Endothelial cell (in vitro differentiated cells): Measurements from ENCODE around the gene ST3GAL5. TPM values are rescaled to one million over a fixed set of nuclear protein-coding genes. Genes with fewer than 3 reads are reported as not detected.

Source experiments
- DNase-seq: peaks from one replicate; pipeline ENCODE4 v3.0.0; 2021; ENCODE audit warnings: low spot score
- H3K27ac Mint-ChIP-seq: one replicate; pipeline ENCODE4 v1.8.0; 2021; ENCODE audit warnings: mixed read lengths, inconsistent platforms; ENCODE audit not compliant: unreplicated experiment
- H3K27me3 Mint-ChIP-seq: one replicate; pipeline ENCODE4 v1.8.0; 2021; ENCODE audit warnings: mild to moderate bottlenecking, moderate library complexity, mixed read lengths, inconsistent platforms; ENCODE audit not compliant: unreplicated experiment
- H3K36me3 Mint-ChIP-seq: one replicate; pipeline ENCODE4 v1.8.0; 2021; ENCODE audit warnings: mild to moderate bottlenecking, low read depth, mixed read lengths, inconsistent platforms; ENCODE audit not compliant: unreplicated experiment
- H3K4me1 Mint-ChIP-seq: one replicate; pipeline ENCODE4 v1.8.0; 2021; ENCODE audit warnings: mild to moderate bottlenecking, mixed read lengths, inconsistent platforms; ENCODE audit not compliant: unreplicated experiment
- H3K4me3 Mint-ChIP-seq: one replicate; pipeline ENCODE4 v1.8.0; 2021; ENCODE audit warnings: mild to moderate bottlenecking, mixed read lengths, inconsistent platforms; ENCODE audit not compliant: unreplicated experiment
- H3K9me3 Mint-ChIP-seq: one replicate; pipeline ENCODE4 v1.8.0; 2021; ENCODE audit warnings: mixed read lengths, inconsistent platforms; ENCODE audit not compliant: unreplicated experiment
- total RNA-seq: library from RNA; stranded (reverse); fragmentation: NEBNext Ultra II Directional; extraction: Animal tissue kit (Norgen Biotek cat#: 25700); gene quantifications from one replicate; pipeline ENCODE4 v1.2.1, GENCODE V29; 2021; ENCODE audit not compliant: unreplicated experiment
- TF ChIP-seq, protein P1 (sequence below): fragments of 200-600 bp; sonication (generic); IDR thresholded peaks from one replicate; pipeline ENCODE4 v1.5.0; 2021; ENCODE audit warnings: antibody characterized with exemption; ENCODE audit not compliant: unreplicated experiment

ST3GAL5 gene
- total RNA-seq, 1 donor from 2014 or later = 49.8 TPM

DNA sequence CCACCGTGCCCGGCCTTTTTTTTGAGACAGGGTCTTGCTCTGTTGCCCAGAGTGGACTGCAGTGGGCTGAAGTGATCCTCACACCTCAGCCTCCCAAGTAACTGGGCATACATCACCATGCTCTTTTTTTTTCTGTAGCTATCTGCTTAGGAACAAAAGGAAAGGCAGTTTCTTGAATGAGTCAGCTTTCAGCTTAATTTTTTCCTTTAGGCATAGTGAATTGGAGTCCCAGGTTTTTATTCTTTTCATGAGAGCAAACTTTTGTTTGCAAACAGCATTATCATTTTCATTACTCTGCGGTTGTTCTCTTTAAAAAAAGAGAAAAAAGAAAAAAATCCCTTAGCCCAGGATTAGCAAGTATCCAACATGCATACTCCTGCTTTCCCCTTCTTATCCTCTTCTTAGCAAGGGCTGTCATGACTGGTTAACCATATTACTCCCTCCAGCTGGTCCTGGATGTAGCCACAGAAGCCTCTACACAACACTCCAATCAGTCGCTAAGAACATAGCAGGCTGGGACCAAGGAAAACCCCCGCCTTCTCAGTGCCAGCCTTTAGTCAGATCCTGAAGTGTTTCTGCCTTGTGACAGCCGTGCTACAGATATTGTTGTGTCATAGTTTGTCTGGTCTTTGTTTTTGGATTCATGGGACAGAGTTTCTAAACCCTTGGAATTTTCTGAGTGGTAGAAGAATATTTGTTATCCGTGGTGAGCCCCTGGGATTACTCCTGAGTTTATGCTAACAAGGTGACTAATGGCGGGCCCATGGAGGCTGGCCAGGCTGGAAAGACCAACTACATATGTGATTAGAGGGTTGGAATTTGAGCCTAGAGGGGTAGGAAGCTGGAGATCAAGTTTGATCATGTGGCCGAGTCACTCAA is 23.3 kb upstream of the ST3GAL5 start:
- H3K4me3 Mint-ChIP-seq = no peak overlapping the region
- H3K27ac Mint-ChIP-seq = no peak overlapping the region
- TF ChIP-seq, protein P1, sequence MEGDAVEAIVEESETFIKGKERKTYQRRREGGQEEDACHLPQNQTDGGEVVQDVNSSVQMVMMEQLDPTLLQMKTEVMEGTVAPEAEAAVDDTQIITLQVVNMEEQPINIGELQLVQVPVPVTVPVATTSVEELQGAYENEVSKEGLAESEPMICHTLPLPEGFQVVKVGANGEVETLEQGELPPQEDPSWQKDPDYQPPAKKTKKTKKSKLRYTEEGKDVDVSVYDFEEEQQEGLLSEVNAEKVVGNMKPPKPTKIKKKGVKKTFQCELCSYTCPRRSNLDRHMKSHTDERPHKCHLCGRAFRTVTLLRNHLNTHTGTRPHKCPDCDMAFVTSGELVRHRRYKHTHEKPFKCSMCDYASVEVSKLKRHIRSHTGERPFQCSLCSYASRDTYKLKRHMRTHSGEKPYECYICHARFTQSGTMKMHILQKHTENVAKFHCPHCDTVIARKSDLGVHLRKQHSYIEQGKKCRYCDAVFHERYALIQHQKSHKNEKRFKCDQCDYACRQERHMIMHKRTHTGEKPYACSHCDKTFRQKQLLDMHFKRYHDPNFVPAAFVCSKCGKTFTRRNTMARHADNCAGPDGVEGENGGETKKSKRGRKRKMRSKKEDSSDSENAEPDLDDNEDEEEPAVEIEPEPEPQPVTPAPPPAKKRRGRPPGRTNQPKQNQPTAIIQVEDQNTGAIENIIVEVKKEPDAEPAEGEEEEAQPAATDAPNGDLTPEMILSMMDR = no peak
- H3K9me3 Mint-ChIP-seq = no peaks in the 10 kb centered on the region
- peaks cover 6% of the 10 kb centered on the region for H3K36me3 Mint-ChIP-seq
- DNase-seq = no peak
- no peaks in the 10 kb centered on the region for H3K4me1 Mint-ChIP-seq
- H3K27me3 Mint-ChIP-seq = no peaks in the 10 kb centered on the region

DNA sequence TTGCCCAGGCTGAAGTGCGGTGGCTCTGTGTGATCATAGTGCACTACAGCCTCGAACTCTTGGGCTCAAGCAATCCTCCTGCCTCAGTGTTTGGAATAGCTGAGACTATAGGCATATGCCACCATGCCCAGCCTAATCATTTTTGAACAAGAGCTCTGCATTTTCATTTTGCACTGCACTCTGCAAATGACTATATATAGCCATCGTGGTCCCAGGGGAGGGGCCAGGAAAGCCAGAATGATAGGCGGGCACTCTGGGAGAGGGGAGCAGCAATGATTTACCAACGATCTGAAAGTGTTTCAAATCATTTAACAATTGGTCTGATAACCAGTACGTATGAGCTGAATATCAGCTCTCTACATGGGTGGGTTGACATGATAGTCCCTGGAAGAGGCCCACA is 22.3 kb upstream of the ST3GAL5 start:
- no peak overlapping the region for H3K4me3 Mint-ChIP-seq
- no peaks in the 10 kb centered on the region for H3K4me1 Mint-ChIP-seq
- no peaks in the 10 kb centered on the region for H3K9me3 Mint-ChIP-seq
- H3K27ac Mint-ChIP-seq = no peak overlapping the region
- DNase-seq = no peak
- no peaks in the 10 kb centered on the region for H3K27me3 Mint-ChIP-seq
- peaks cover 6% of the 10 kb centered on the region for H3K36me3 Mint-ChIP-seq
- TF ChIP-seq, protein P1 = no peak

DNA sequence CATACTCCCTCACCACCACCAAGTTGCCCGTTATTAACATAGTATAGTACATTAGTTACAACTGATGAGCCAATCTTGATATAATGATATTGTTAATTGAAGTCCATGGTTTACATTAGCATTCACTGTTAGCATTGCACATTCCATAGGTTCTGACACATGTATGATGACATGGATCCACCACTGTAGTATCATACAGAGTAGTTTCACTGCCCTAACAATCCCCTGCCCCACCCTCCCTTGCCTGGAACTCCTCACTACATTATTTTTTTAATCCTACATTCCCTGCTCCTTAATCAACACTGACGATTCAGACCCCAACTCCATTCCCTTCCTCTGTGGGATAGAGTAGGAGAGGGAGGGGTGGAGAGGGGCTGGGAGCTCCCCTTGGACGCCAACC is 20.2 kb upstream of the ST3GAL5 start:
- DNase-seq = no peak
- H3K27ac Mint-ChIP-seq = no peak overlapping the region
- H3K9me3 Mint-ChIP-seq = no peaks in the 10 kb centered on the region
- no peak overlapping the region for H3K4me3 Mint-ChIP-seq
- peaks cover 2% of the 10 kb centered on the region for H3K27me3 Mint-ChIP-seq
- TF ChIP-seq, protein P1 = no peak
- H3K36me3 Mint-ChIP-seq = peaks cover 3% of the 10 kb centered on the region
- H3K4me1 Mint-ChIP-seq = peaks cover 10% of the 10 kb centered on the region

DNA sequence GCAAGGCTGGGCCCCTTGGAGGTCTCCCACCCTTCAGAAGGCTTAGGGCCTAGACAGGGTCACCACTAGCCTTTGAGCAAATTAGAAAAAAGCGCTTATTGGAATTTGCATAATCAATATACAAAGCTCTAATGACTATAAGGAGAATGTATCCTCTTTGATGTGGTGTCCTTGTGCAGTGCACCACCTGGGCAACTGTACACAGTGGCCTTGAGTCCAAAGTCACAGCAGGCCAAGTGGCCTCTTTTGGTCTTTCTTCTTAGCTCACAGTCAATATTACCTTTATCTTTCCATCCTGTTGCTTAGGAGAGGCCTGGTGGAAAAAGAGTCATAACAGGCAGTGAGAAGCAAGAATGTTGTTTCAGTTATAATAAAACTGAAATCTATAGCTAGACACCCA is 19.7 kb upstream of the ST3GAL5 start:
- no peak for DNase-seq
- Mint-ChIP-seq H3K4me3 (no peak overlapping the region), H3K9me3 (no peaks in the 10 kb centered on the region), H3K27me3 (peaks cover 2% of the 10 kb centered on the region), H3K4me1 (peaks cover 10% of the 10 kb centered on the region), H3K27ac (no peak overlapping the region), H3K36me3 (peaks cover 3% of the 10 kb centered on the region)
- TF ChIP-seq, protein P1 = no peak

DNA sequence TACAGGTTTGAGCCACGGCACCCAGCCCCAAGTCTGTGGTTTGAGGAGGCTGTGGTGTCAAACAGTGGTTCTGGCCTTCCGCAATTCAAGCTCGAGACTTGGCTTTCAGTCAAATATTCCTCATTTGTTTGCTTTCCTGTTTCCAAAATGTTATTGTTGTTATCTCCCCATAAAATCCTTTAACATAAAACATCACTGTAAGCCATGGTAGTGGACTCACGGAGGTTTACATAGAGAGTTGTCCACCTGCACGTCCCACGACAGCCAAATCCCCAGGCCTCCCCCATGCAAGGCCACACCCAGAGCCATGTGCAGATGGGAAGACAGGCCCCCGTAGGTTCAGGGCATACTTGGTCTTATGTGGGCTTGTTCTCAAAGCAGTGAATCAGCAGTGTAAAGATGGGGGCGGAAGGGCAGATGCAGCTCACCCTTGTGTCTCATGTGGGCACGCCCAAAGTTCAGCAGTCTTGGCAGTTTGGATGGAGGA is 18.9 kb upstream of the ST3GAL5 start:
- H3K4me3 Mint-ChIP-seq = no peak overlapping the region
- no peaks in the 10 kb centered on the region for H3K9me3 Mint-ChIP-seq
- TF ChIP-seq, protein P1 = no peak
- H3K36me3 Mint-ChIP-seq = peaks cover 3% of the 10 kb centered on the region
- H3K4me1 Mint-ChIP-seq = peaks cover 10% of the 10 kb centered on the region
- no peak for DNase-seq
- no peak overlapping the region for H3K27ac Mint-ChIP-seq
- peaks cover 3% of the 10 kb centered on the region for H3K27me3 Mint-ChIP-seq
